Posterior vena cava (tissue), 2 donors: Measurements from ENCODE around the gene ACAP2. TPM values are rescaled to one million over a fixed set of nuclear protein-coding genes. Genes with fewer than 3 reads are reported as not detected.
"Not testable (repeated sequence)": the region's sequence is repeated elsewhere in the genome, so short reads cannot be mapped to it uniquely, and the experiment has no call there.

Experiments used
- DNase-seq: peaks from one replicate; pipeline ENCODE4 v3.0.0-alpha.2; 2020; ENCODE audit warnings: low spot score
- intact Hi-C, 2 donors: fragments of 100-400 bp; cut with DNase I; formaldehyde crosslinking; loops; one replicate each; pipeline versions ENCODE4 v1.14.1 to v1.14.2; 2022 to 2023
- long read RNA-seq, 2 donors: library from polyadenylated mRNA; unstranded; transcript quantifications; one replicate each; pipeline ENCODE4 v2.0.0, GENCODE V29; 2020 to 2021
- total RNA-seq, 2 donors: library from RNA; stranded (reverse); fragmentation: NEBNext Ultra II Directional; extraction: Animal tissue kit (Norgen Biotek cat#: 25700); gene quantifications; one replicate each; pipeline ENCODE4 v1.2.1, GENCODE V29; 2021
- donor health status: DM: yes; HTN: yes; CAD: no.
- donor health status: DM: yes; HTN: yes; CAD: no.

ACAP2 gene, protein sequence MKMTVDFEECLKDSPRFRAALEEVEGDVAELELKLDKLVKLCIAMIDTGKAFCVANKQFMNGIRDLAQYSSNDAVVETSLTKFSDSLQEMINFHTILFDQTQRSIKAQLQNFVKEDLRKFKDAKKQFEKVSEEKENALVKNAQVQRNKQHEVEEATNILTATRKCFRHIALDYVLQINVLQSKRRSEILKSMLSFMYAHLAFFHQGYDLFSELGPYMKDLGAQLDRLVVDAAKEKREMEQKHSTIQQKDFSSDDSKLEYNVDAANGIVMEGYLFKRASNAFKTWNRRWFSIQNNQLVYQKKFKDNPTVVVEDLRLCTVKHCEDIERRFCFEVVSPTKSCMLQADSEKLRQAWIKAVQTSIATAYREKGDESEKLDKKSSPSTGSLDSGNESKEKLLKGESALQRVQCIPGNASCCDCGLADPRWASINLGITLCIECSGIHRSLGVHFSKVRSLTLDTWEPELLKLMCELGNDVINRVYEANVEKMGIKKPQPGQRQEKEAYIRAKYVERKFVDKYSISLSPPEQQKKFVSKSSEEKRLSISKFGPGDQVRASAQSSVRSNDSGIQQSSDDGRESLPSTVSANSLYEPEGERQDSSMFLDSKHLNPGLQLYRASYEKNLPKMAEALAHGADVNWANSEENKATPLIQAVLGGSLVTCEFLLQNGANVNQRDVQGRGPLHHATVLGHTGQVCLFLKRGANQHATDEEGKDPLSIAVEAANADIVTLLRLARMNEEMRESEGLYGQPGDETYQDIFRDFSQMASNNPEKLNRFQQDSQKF
- total RNA-seq = 10 to 100 TPM; 46.8 to 48.4 TPM
- long read RNA-seq, donor 1, full-length matches to known transcripts = 2 of 11 reads
- long read RNA-seq, donor 1, partial matches to known transcripts = 5 of 11 reads
- long read RNA-seq, donor 1, other reads (novel, unspliced or antisense) = 4 of 11 reads
- long read RNA-seq, donor 2, partial matches to known transcripts = 20 of 22 reads
- long read RNA-seq, donor 2, other reads (novel, unspliced or antisense) = 2 of 22 reads

DNA sequence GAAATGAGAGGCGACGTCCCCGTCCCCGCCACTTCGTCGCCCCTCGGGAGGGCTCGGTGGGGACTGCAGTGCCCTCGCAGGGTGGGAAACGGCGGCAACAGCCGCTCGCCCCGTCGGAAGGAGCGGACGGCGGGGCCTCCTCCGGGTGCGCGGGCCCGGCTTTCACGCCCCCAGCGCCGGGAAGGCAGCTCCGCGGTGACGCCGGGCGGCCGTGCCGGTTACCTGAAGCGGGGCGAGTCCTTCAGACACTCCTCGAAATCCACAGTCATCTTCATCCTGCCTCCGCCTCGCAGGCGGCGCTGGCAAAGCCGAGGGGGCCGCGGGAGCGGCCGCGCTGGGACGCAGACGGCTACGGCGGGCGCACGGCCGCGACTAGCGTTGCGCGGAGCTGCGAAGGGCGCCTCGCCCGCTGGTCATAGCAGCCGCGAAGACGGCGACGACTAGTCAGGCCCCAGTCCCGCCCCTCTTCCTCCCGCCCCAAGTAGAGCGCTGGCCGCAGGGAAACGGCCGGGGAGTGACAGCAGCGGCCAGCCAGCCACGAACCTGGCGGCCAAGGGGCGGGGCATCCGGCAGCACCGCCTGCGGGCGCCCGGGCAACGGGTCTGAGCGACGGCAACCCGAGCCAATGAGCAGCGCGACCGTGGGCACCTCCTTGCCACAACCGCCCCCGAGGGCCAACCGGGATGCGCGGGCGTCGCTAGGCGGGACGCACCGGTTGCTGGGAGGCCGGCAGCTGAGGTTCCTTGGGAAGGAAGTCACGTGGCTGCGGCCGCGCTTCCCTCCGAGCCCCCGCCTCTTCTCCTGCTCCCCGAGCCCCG, at the start of gene ACAP2:
ACAP2 (minus strand) TSS at position 448 of the 818 bp plus-strand sequence; CDS start at position 275, 173 bp downstream.
- DNase-seq = peak; percentile 100
- intact Hi-C loops = no loop called here

DNA sequence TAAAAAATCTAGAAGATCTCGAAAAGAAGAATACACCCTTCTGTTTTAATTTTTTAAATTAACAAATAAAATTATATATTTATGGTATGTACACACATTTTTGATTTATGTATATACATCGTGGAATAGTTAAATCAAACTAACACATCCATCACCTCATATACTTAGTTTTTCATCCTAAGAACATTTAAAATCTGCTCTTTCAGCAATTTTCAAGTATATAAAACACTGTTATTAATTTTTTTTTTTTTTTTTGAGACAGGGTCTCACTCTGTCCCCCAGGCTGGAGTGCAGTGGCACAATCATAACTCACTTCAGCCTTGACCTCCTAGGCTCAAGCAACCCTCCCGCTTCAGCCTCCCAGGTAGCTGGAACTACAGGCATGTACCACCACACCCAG, 32.8 kb upstream of the ACAP2 start:
- no peak for DNase-seq
- intact Hi-C loops = no loop called here

DNA sequence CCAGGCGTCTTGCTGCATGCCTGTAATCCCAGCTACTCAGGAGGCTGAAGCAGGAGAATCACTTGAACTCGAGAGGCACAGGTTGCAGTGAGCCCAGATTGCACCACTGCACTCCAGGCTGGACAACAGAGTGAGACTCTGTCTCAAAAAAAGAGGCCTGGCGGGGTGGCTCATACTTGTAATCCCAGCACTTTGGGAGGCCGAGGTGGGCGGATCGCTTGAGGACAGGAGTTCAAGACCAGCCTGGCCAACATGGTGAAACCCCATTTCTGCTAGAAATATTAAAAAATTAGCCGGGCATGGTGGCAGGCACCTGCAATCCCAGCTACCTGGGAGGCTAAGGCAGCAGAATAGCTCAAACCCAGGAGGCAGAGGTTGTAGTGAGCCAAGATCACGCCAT, 32.3 kb upstream of the ACAP2 start:
- DNase-seq = peak; percentile 14
- intact Hi-C loops = not testable (repeated sequence)

DNA sequence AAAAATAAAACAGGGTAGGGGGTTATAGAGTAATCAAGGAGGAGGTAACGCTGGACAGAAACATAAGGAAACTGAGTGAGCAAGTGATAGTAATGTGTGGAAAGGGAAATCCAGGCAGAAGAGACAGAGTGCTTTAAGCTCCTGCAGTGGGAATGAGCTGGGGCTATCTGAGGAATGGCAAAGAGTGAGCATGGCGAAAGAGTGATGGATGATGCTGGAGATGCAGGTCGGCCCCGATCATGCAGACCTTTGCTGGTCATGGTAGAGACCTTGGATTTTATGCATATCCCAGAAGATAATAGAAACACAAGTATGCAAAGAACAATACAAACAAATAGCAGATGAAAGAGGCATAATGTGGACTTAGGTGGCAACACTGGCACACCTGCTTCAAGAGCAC, 26.0 kb upstream of the ACAP2 start:
- intact Hi-C loops = no loop called here
- DNase-seq = peak; percentile 7

DNA sequence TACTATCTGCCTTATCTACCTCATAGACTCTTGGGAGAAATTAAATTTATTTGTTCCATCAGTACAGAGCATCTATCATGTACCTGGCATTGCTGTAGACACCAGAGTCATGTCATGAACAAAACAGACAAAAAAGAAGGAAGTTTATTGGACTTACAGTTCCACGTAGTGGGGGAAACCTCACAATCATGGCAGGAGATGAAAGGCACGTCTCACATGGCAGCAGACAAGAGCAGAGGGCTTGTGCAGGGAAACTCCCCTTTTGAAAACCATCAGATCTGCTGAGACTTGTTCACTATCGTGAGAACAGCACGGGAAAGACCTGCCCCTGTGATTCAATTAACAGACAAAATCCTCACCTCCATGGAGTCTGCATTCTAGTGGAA, 25.6 kb upstream of the ACAP2 start:
- intact Hi-C loops = no loop called here
- DNase-seq = peak; percentile 13

DNA sequence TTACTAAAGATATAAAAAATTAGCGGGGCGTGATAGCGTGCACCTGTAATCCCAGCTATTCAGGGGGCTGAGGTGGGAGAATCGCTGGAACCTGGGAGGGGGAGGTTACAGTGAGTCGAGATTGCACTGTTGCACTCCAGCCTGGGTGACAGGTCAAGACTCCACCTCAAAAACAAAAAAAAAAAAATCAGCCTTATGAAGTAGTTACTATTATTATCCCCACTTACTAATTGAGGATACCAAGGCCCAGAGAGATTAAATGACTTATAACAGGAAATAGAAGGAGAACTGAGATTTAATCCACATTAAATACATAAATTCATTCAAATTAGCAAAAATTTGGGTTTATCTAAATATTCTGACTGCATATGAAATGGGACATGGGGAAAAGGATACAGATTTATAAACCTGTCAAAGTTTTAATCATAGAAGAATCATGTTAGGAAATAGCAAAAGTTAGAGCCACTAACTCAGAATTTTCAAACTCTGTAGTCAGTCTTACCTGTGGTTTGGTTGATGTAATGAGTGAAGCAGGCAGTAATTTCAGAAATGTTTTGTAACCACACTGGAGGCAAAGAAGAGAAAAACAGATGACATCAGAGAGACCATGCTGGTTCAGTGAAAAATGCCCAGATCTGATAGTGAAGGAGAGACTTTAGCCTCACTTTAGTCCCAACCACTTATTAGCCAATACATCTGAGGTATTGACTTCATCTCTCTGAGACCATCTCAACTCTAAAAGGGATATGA, 25.0 kb upstream of the ACAP2 start:
- intact Hi-C loops = no loop called here

DNA sequence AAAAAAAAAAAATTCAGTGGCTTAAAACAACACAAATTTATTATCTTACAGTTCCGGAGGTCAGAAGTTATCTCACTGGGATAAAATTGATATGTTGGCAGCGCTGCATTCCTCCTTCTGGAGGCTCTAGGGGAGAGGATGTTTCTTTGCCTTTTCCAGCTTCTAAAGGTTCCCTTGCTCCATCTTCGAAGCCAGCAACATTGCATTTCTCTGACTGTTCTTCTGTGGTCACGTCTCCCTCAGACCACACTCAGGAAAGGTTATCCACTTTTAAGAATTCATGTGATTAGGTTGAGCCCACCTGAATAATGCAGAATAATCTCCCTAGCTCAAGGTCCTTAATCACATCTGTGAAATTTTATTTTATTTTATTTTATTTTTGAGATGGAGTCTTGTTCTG, 23.4 kb upstream of the ACAP2 start:
- DNase-seq = no peak
- intact Hi-C loops = no loop called here

More for the DNA sequence above, 25.0 kb upstream of the ACAP2 start:
- peak; percentile 14 for DNase-seq

DNA sequence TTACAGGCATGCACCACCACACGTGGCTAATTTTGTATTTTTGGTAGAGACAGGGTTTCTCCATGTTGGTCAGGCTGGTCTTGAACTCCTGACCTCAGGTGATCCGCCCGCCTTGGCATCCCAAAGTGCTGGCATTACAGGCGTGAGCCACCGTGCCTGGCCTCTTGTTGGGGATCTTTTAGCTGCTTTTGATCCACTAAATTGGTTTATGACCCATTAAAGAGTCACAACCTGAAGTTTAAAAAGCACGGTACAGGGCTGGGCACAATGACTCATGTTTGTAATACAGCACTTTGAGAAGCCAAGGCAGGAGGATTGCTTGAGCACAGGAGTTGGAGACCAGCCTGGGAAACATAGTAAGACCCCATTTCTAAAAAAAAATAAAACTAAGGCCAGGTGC, 20.1 kb upstream of the ACAP2 start:
- DNase-seq, intact Hi-C loops: not testable (repeated sequence)

DNA sequence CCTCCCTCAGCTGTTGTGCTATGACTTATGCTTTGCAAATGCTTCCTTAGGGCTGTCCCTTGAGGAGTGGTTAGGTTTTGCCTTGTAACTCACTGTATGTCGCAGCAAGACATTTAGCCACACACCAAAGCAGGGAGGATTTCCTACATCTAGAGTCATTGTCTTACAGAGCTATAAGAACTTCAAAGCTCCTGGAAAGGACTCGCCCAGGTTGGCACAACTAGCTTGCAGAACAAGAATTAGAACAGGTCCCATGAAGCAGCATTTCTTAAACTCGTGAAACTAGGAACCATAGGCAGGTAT, 19.4 kb upstream of the ACAP2 start:
- DNase-seq = no peak
- intact Hi-C loops = no loop called here

DNA sequence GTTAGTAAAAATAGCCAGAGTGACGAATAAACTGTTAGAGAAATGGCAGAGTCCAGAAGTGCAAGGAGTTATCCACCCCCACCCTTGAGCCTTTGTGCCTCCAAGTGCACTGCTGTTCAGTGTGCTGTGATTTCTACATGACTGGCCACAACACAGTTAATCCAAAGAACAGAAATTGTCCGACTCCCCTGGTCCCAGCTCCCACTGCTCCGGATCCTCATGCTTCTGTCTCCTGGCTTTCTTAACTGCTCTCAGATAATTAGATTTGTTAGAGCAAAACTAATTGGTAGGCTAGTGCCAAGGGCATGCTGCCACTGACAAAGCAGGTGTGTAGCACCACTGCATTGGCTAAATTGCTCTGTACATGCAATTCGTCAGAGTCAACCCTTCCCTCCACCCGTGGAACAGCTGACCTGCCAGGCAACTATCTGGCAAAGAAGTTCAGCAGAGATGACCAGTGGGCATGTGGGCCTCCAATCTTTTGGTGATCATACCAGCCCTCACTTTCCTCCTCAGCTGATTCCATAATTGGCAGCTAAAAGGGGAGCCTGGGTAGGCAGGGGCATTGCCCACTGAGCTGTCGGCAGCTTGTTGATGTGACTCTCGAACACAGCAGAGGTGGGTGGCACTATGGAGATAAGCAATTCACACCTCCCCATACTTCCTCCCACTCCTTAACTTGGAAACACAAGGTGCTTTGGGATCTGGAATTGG, 18.9 kb upstream of the ACAP2 start:
- DNase-seq = peak; percentile 17
- intact Hi-C loops = no loop called here

DNA sequence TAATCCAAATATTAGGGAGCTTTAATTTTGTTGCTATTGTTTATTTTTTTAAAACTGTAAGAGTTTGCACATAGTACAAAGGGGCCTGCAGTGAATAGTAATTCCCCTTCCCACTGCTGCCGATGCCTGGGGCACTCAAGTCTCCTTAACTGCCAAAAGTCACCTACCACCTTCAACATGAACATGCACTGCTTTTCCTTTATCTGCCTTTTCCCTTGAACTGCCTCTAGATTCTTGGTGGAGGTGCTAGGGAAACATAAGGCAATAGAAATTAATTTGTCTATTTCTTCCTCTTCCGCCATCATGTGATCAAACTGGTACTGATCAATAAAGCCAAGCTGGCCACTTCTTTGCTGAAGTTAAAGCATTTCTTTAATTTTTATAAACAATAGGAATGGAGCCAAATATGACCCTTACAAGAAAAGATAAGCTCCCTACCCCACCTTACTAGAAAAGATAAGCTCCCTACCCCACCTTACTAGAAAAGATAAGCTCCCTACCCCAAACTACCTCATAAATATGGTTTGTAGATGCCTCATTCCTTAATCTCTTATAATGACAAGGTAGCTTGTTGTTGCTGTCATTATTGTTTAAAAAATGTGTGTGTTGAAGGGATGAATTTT, 17.4 kb upstream of the ACAP2 start:
- intact Hi-C loops = no loop called here
- DNase-seq = no peak

DNA sequence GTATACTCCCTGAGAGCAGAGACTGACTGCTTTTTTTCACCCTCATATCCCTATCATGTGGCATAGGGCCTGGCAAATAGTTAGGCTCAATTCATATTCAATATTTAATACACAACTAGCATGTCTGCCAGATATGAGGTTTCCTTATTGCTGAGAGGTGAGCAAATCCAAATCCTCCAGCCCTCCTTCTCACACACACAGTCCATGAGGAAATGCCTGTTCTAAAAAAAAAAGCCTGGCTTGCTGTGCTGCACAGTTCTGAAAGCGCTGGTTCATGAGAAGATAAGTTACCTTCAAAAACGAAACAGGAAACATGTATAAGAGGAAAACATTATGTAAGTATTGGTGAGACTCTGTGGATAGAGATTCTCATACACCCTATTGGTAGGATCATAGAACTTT, 15.5 kb upstream of the ACAP2 start:
- intact Hi-C loops = no loop called here
- no peak for DNase-seq

DNA sequence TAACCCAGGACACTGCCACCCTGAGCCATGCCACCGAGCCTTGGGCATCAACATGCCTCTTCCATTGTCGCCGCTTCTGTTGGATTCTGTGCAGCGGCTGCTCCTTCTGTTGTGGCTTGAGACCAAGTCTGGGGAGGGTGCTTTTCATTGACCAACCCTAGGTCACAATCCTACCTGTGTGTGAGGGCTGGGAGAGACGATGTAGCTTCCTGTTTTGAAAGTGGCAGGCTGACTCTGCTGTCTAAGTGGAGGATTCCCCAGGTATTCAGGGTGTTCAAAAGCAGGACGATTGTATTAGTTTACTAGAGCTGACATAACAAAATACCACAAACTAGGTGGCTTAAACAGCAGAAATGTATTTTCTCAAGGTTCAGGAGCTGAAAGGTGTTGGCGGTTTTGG, 13.0 kb upstream of the ACAP2 start:
- no peak for DNase-seq
- intact Hi-C loops = no loop called here

DNA sequence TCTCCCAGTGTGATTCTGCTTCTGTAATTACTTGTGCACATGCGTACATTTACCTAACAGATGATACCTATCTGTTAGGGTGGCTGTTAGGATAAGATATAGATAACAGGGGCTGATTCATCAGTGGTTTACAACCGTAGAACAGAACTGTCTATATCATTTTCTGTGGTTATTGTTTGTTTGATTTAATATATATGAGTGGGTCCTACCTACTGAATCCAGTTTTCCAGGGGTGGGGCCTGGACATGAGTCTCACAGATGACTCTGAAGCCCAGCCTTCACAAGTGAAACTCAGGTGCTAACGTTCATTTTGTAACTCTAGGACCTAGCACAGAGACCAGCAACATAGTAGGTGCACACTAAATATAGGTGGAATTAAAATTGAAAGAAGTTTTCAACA, 10.4 kb upstream of the ACAP2 start:
- intact Hi-C loops = no loop called here
- DNase-seq = no peak

DNA sequence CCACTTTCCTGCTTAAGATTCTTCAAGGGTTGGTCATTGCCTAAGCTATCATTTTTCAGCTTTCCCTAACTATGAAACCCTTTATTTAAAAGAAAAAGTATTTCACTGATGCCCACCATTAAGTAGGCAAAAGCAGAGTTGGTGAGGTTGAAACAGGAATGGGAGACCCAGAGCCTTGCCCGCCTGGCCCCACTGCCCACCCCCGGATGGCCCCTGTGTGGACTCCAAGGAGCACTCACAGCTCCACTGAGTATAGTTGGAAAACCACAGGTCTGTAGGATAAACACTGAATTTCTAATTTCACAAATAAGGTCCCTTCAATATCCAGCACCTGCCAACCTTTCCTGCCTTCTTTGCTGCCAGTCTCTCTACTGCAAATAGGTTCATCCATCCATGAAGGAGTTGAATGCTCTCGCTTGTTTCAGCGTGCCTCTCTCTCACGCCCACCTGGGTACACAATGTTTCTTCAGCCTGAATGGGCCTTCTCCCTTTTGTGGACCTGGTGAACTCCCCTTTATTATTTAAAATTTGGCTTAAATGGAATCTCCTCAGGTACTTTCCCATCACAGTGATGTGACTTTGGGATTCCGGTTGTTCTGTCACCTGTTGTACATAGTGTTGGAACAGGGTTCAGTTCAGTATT, 8.7 kb upstream of the ACAP2 start:
- intact Hi-C loops = no loop called here
- no peak for DNase-seq

DNA sequence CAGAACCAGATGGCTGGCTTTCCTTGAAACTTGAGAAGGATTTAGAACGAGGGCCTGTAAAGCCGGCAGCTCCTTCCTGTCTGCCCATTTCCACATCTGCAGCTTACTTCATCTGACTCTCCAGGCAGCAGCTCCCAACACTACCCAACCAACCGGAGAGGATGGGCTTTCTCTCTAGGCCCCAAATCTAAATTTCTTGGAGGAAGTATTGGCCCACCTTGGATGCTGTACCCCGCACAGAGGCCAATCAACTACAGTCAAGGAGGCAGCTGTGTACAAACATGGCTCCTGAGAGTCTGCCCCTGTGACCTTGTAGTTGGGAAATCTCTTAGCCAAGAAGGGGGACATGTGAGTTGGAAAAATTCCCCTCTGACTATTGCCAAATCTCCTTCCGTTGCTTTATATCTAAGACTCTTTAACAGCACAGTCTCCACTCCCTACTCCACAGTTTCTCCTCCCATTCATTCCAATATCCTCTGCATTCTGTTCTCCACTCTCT, 8.0 kb upstream of the ACAP2 start:
- DNase-seq = no peak
- intact Hi-C loops = no loop called here

DNA sequence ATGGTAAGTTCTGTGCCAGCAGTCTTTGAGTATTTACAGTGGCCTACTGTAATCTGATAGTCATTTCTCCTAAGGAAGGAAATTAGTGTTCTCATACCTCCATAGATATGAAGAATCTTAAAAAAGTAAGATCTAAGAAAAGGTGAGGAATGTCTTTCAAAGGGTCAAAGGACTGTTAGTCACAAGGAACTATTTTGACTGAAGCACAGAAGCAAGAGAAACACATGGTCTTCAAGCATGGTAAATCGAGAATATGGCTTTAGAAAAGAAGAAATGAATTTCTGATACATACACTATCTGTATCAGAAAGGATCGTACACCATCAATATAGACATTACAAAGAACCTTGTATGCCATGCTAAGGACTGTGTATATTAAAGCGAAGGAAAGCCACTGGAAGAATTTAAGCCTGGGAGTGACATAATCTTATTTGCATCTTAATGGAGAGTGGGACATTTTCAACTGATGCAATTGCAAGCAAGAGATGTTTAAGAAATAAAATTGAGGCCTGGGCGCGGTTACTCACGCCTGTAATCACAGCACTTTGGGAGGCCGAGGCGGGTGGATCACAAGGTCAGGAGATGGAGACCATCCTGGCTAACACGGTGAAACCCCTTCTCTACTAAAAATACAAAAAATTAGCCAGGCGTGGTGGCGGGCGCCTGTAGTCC, 5.5 kb upstream of the ACAP2 start:
- no peak for DNase-seq
- intact Hi-C loops = no loop called here
